ENCODE measurements around the gene PIGL.

The PIGL gene

DNA sequence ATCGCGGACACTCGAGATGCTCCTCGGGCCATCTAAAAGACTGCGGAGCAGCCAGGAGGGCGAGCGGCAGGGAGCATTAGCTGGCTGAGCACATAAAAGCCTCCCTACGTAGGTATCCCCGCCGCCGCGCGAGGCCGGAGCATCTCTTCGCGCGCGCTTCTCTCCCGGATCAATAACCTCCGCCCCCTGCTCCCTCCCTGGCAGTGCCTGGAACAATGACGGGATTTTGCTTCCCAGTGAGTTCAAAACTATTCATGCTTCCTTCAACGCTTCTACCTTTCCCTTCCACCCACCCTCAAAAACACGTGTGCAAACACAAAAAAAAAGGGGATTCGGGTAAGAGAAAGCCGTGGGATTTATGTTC, 135.3 kb downstream of the PIGL start:
- Histone ChIP-seq H3K27me3 (ENCODE audit: control insufficient read depth, insufficient read depth, low read length) (no peaks in the 10 kb centered on the region), H3K9ac (ENCODE audit: low read length) (peak overlapping the region; percentile 91), H3K36me3 (ENCODE audit: control insufficient read depth, insufficient read depth, low read length) (peaks cover 5% of the 10 kb centered on the region), H3K4me1 (ENCODE audit: control insufficient read depth, insufficient read depth, low read length) (peaks cover 5% of the 10 kb centered on the region), H3K4me3 (ENCODE audit: low read length) (peak overlapping the region; percentile 80), H3K9me3 (ENCODE audit: control insufficient read depth, low read length) (no peaks in the 10 kb centered on the region)

DNA sequence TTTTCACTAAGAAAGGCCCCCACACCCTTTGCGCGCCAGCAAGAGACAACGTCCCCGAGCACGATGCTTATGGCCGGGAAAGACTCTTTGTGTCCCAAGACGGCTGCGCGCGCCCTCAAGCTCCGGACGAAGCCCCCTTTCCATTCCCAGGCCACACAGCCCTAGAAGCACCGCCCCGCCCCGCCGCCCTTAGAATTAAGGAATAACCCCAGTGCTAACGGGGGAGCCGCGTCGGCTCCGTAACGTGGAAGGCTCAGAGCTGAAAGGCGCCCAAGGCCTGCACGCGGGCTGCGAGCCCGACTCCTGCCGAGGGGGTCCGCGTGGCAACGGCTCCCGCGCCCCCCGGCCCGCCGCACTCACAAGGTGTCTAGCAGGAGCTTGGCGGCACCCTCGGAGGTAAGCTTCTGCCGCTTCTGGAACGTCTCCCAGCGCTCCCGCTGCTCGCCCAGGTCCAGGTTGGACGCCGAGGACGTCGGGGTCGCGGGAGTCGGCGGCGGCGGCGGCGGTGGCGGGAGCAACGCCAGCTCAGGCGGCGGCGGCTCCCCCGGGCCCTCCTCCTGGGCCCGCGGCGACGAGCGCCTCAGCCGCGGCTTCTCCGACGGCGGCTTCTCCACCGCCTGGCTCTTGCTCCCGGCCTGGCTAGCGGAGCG, 135.8 kb downstream of the PIGL start:
- peak overlapping the region; percentile 91 for H3K9ac ChIP-seq (ENCODE audit: low read length)
- no peaks in the 10 kb centered on the region for H3K27me3 ChIP-seq (ENCODE audit: control insufficient read depth, insufficient read depth, low read length)
- no peaks in the 10 kb centered on the region for H3K9me3 ChIP-seq (ENCODE audit: control insufficient read depth, low read length)
- peaks cover 5% of the 10 kb centered on the region for H3K36me3 ChIP-seq (ENCODE audit: control insufficient read depth, insufficient read depth, low read length)
- peak overlapping the region; percentile 80 for H3K4me3 ChIP-seq (ENCODE audit: low read length)
- H3K4me1 ChIP-seq (ENCODE audit: control insufficient read depth, insufficient read depth, low read length), result peaks cover 5% of the 10 kb centered on the region

DNA sequence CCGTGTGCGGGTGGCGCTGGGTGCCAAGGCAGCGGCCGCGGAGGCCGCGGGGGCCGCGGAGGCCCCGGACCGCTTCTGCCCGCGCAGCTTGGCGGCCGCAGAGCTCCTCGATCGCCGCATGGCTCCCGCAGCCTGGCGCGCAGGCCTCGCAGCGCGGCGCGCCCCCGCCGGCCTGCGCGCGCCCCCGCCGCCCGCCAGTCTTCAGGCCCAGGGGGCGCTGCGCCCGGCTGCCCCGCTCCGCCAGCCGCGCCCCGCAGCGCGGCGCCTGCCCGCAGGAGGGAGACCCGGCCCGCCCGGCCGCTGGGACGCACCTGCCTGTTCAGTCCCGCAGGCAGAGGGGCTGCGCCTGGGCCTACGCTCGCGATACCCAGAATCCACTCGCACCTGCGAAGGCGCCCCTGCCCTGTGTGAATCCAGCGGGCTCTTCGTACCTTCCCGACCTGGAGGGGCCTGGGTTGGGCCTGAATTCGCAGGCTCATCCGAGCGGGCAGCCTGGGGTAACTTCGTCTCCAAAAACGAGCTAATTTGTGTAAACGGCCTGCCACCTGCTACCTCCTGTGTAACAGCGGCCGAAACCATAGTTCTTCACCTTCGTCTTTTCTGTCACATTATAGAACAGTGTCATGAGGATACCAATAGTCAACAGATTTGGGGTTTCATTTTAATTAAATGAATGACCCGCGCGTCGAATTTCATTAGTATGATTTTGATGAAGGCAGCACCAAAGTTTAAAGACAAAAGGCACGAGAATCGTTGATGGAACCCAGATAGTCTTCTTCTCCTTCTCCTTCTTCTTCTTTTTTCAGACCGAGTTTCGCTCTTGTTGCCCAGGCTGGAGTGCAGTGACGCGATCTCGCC, 136.5 kb downstream of the PIGL start, which contains the start of gene CENPV:
Gene CENPV, minus strand, starts transcription at position 153 of the 858 bp plus-strand sequence. Its CDS starts 33 bp downstream, at position 120.
- peaks cover 1% of the 10 kb centered on the region for H3K36me3 ChIP-seq (ENCODE audit: control insufficient read depth, insufficient read depth, low read length)
- H3K27me3 ChIP-seq (ENCODE audit: control insufficient read depth, insufficient read depth, low read length), result no peaks in the 10 kb centered on the region
- H3K9me3 ChIP-seq (ENCODE audit: control insufficient read depth, low read length), result no peaks in the 10 kb centered on the region
- H3K4me1 ChIP-seq (ENCODE audit: control insufficient read depth, insufficient read depth, low read length), result peaks cover 5% of the 10 kb centered on the region
- peak within 1 kb of the TSS; percentile 80 for H3K4me3 ChIP-seq (ENCODE audit: low read length)
- peak within 1 kb of the TSS; percentile 91 for H3K9ac ChIP-seq (ENCODE audit: low read length)

DNA sequence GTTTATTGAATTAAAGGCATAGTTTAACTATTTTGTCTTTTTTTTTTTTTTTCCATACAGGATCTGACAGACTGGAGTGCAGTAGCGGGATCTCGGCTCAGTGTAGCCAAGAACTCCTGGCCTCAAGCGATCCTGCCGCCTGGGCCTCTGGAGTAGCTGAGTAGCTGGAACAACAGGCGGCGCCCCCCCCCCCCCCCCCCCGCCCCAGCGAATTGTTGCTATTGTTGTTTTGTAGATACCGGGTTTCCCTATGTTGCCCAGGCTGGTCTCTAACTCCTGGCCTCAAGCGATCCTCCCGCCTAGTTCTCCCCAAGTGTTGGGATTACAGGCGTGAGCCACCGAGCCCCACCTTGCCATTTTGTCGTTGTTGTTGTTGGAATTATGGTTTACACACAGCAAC, 137.6 kb downstream of the PIGL start:
- H3K27me3 ChIP-seq (ENCODE audit: control insufficient read depth, insufficient read depth, low read length), result no peaks in the 10 kb centered on the region
- no peaks in the 10 kb centered on the region for H3K9me3 ChIP-seq (ENCODE audit: control insufficient read depth, low read length)
- no peak overlapping the region for H3K4me3 ChIP-seq (ENCODE audit: low read length)

DNA sequence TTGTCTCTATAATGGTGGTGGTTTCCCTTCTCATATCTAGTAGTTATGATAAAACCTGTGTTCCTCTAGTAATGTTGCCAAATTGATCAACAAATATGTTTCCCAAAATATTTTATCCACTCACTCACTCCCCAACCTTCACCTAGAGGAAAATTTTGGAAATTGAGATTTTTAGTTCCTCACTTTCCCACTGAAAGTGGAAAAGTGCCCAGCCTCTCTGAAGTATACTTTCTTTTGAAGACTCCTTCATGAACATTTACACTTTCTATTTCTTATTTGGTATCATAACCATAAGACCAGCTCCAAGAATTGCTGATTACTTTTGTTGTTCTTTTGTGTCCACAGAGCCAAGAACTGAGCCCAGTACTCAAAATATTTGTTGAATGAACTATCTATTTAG, 141.4 kb downstream of the PIGL start:
- H3K27me3 ChIP-seq (ENCODE audit: control insufficient read depth, insufficient read depth, low read length), result no peaks in the 10 kb centered on the region
- H3K4me1 ChIP-seq (ENCODE audit: control insufficient read depth, insufficient read depth, low read length), result no peaks in the 10 kb centered on the region
- no peaks in the 10 kb centered on the region for H3K36me3 ChIP-seq (ENCODE audit: control insufficient read depth, insufficient read depth, low read length)

More for the DNA sequence above, 137.6 kb downstream of the PIGL start:
- Histone ChIP-seq H3K36me3 (ENCODE audit: control insufficient read depth, insufficient read depth, low read length) (no peaks in the 10 kb centered on the region), H3K9ac (ENCODE audit: low read length) (no peak overlapping the region), H3K4me1 (ENCODE audit: control insufficient read depth, insufficient read depth, low read length) (peaks cover 5% of the 10 kb centered on the region)

DNA sequence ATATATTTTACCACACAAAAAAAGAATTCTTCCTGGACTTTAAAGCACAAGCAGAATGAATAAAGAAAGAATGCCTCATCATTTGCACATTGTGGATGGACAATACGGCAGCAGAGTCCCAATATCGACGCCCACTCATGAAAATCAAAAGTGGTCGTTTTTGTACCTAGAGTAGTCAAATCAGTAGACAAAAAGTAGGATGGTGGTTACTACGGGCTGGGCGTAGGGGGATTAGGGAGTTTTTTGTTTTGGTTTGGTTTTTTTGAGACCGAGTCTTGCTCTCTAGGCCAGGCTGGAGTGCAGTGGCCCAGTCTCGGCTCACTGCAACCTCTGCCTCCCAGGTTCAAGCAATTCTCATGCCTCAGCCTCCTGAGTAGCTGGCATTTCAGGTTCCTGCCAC, 144.9 kb downstream of the PIGL start:
- Histone ChIP-seq H3K9me3 (ENCODE audit: control insufficient read depth, low read length) (no peaks in the 10 kb centered on the region), H3K4me1 (ENCODE audit: control insufficient read depth, insufficient read depth, low read length) (peaks cover 11% of the 10 kb centered on the region), H3K36me3 (ENCODE audit: control insufficient read depth, insufficient read depth, low read length) (no peaks in the 10 kb centered on the region), H3K9ac (ENCODE audit: low read length) (no peak overlapping the region), H3K27me3 (ENCODE audit: control insufficient read depth, insufficient read depth, low read length) (no peaks in the 10 kb centered on the region), H3K4me3 (ENCODE audit: low read length) (no peak overlapping the region)

More for the DNA sequence above, 141.4 kb downstream of the PIGL start:
- Histone ChIP-seq H3K4me3 (ENCODE audit: low read length) (no peak overlapping the region), H3K9me3 (ENCODE audit: control insufficient read depth, low read length) (no peaks in the 10 kb centered on the region), H3K9ac (ENCODE audit: low read length) (no peak overlapping the region)

DNA sequence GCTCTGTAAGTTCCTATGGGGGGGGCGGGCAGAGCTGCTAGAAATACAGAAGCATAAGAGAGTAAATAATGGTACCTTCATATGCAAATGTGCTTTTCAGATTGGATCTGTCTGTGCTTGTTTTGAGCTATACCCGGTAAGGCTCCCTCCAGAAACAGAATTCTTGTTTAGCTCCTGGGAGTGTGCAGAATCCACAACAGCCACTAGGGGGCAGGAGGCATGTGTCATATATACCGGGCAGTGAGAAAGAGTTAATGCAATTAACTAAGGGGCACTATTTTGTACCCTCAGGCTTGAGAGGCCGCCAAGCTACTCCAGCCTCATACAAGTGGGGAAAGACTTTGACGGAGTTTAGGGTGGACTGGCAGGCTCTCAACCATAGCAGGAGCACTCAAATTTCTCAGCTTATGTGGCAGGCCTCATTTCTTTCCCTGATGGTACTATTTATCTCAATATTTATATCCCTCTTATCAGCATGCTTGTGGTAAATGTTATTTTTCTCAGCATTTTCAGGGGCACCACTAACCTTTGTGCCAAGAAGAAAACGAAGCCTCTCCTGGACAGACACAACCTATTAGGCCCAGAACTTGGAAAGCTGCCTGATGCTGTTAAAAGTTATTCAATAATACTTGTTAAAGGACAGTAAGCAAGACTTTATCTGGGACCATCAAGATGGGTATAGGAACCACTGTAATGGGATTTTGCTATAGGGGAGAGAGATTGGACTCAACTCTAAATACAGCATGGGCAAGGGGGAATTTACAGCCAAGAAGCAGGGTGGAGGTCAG, 146.9 kb downstream of the PIGL start:
- Histone ChIP-seq H3K9ac (ENCODE audit: low read length) (peak overlapping the region; percentile 11), H3K27me3 (ENCODE audit: control insufficient read depth, insufficient read depth, low read length) (no peaks in the 10 kb centered on the region), H3K36me3 (ENCODE audit: control insufficient read depth, insufficient read depth, low read length) (no peaks in the 10 kb centered on the region), H3K4me3 (ENCODE audit: low read length) (no peak overlapping the region), H3K4me1 (ENCODE audit: control insufficient read depth, insufficient read depth, low read length) (peaks cover 11% of the 10 kb centered on the region), H3K9me3 (ENCODE audit: control insufficient read depth, low read length) (no peaks in the 10 kb centered on the region)

DNA sequence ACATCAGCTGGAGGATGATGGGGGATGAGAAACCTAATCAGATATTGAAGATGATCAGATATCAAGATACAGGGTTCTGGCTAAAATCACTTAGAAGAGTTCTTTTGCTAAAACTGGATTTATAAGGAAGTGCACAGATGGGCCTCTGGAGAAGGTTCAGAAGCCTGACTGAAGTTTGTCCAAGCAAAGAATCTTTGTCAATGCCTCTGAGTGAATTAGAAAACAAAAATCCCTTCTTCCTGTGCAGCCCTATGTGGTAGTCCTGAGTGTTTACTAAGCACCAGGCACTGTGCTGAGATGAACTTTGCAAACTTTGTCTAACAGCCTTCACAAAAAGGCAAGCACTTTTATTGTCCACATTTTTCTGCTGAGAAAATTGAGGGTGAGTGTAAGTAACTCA, 147.6 kb downstream of the PIGL start:
- H3K9ac ChIP-seq (ENCODE audit: low read length), result peak overlapping the region; percentile 11

DNA sequence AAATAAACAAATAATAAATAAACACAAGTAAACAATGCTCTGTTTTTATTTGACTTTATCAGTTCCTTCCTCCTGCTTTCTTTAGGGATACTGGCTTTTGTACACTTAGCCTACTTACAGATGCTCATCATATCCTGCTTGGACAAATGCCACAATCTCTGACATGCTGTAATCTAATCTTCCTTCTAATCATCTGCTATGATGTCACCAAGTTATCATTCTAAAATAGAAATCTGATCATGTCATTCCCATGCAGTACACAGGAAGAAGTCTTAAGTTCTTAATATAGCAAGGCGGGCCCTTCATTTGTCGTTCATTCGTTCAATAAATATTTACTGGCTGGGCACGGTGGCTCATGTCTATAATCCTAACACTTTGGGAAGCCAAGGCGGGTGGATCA, 154.7 kb downstream of the PIGL start:
- Histone ChIP-seq H3K4me3 (ENCODE audit: low read length) (no peak overlapping the region), H3K9ac (ENCODE audit: low read length) (no peak overlapping the region), H3K9me3 (ENCODE audit: control insufficient read depth, low read length) (no peaks in the 10 kb centered on the region), H3K4me1 (ENCODE audit: control insufficient read depth, insufficient read depth, low read length) (no peaks in the 10 kb centered on the region), H3K27me3 (ENCODE audit: control insufficient read depth, insufficient read depth, low read length) (no peaks in the 10 kb centered on the region), H3K36me3 (ENCODE audit: control insufficient read depth, insufficient read depth, low read length) (no peaks in the 10 kb centered on the region)

More for the DNA sequence above, 147.6 kb downstream of the PIGL start:
- Histone ChIP-seq H3K27me3 (ENCODE audit: control insufficient read depth, insufficient read depth, low read length) (no peaks in the 10 kb centered on the region), H3K4me3 (ENCODE audit: low read length) (no peak overlapping the region), H3K36me3 (ENCODE audit: control insufficient read depth, insufficient read depth, low read length) (no peaks in the 10 kb centered on the region), H3K9me3 (ENCODE audit: control insufficient read depth, low read length) (no peaks in the 10 kb centered on the region), H3K4me1 (ENCODE audit: control insufficient read depth, insufficient read depth, low read length) (peaks cover 11% of the 10 kb centered on the region)

DNA sequence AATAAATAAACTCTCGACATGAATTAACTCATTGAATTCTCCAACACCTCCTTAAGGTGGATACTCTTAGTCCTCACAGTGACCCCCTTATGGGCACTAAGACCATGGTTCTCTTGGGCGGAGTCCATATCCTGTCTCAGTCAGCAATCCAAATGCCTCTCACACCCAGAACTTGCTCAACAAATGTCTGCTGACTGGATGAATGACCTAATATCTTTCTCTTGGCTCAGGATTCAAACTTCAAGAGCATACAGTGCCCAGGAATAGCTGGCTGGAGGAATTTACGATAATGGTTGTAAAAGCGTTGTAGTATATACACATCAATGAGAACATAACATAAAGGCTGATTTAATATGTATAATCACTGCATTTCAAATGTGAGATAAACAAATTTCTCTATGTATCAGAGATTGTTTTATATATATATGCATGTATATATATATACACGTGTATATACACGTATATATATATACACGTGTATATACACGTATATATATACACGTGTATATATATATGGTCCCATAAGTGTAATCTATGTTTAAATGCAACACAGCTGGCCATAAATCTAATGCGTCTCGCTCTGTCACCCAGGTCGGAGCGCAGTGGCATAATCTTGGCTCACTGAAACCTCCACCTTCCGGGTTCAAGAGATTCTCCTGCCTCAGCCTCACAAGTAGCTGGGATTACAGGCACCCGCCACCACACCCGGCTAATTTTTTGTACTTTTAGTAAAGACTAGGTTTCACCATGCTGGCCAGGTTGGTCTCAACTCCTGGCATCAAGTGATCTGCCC, 157.3 kb downstream of the PIGL start:
- H3K4me3 ChIP-seq (ENCODE audit: low read length), result no peak overlapping the region
- no peaks in the 10 kb centered on the region for H3K27me3 ChIP-seq (ENCODE audit: control insufficient read depth, insufficient read depth, low read length)
- H3K36me3 ChIP-seq (ENCODE audit: control insufficient read depth, insufficient read depth, low read length), result no peaks in the 10 kb centered on the region
- no peak overlapping the region for H3K9ac ChIP-seq (ENCODE audit: low read length)
- H3K9me3 ChIP-seq (ENCODE audit: control insufficient read depth, low read length), result no peaks in the 10 kb centered on the region
- peaks cover 10% of the 10 kb centered on the region for H3K4me1 ChIP-seq (ENCODE audit: control insufficient read depth, insufficient read depth, low read length)
